ENCODE data around the gene FNDC7.

FNDC7 gene

DNA sequence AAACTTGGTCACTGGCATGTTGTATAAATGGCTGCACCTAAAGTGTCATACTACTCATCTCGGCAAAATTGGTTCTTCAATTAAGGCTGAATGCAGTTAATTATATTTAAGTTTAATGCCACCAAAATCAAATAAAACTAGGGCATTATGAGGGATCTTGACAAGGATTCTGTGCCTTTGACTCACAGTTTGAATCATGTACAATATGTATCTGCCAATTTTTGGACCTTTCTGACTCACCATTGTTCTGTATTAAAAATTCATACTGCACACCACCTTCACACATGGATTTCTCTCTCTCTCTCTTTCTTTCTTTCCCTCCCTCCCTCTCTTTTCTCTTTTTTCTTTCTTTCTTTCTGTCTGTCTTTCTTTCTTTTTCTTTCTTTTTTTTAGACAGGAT, 19.7 kb downstream of the FNDC7 start:
- H3K4me3 ChIP-seq (ENCODE audit: low read depth, low read length) = no peak overlapping the region
- ChIA-PET CTCF (interaction anchor here (0.7 kb wide), 1 partner anchor 9 kb away, joined by 3 read pairs; no protein-coding TSS in a partner anchor), POLR2A (no interaction called here)
- TF ChIP-seq, protein P1, sequence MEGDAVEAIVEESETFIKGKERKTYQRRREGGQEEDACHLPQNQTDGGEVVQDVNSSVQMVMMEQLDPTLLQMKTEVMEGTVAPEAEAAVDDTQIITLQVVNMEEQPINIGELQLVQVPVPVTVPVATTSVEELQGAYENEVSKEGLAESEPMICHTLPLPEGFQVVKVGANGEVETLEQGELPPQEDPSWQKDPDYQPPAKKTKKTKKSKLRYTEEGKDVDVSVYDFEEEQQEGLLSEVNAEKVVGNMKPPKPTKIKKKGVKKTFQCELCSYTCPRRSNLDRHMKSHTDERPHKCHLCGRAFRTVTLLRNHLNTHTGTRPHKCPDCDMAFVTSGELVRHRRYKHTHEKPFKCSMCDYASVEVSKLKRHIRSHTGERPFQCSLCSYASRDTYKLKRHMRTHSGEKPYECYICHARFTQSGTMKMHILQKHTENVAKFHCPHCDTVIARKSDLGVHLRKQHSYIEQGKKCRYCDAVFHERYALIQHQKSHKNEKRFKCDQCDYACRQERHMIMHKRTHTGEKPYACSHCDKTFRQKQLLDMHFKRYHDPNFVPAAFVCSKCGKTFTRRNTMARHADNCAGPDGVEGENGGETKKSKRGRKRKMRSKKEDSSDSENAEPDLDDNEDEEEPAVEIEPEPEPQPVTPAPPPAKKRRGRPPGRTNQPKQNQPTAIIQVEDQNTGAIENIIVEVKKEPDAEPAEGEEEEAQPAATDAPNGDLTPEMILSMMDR (IDR thresholded peaks at IDR 0.05; ENCODE audit: insufficient read depth, low read length, missing control alignments) = no peak
- no peak for DNase-seq (ENCODE audit: low read depth, low spot score)

DNA sequence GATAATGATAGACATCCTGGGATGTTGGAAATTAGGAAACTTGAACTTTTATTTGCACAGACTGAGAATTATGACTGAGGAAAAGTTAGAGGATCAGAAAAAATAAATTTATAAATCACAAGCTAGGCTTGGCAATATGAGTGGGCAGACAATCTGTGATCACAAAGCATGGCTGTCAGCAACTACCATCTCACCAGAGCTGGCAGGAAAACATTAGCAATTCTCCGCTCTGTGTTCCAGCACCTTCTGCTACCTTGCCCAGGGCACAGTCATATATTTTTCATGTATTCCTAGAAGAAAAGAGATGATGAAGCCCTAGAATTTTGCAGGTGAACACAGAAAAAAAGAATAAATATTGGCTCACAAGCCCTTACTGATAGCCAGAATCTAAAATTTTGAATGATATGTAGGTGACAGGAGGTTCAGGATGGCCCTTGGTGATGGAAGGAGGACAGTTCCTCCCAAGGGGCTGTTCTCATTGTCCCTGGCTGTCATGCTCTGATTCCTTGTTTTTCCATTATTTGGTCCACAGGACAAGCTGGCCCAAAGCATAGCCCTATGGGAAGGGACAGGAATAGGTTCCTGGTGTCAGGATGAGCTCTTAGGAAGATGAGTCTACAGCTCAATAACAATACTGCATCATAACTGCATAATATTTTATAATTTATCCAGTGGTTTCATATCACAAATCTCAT, 21.6 kb downstream of the FNDC7 start:
- ChIA-PET POLR2A (no interaction called here), CTCF (interaction anchor here (0.9 to 2.2 kb wide), 4 partner anchors 10 to 20 kb away, joined by 3 to 7 read pairs (median 4); no protein-coding TSS in a partner anchor)
- no peak overlapping the region for H3K4me3 ChIP-seq (ENCODE audit: low read depth, low read length)
- TF ChIP-seq, protein P1 (IDR thresholded peaks at IDR 0.05; ENCODE audit: insufficient read depth, low read length, missing control alignments) = no peak
- DNase-seq (ENCODE audit: low read depth, low spot score) = no peak

DNA sequence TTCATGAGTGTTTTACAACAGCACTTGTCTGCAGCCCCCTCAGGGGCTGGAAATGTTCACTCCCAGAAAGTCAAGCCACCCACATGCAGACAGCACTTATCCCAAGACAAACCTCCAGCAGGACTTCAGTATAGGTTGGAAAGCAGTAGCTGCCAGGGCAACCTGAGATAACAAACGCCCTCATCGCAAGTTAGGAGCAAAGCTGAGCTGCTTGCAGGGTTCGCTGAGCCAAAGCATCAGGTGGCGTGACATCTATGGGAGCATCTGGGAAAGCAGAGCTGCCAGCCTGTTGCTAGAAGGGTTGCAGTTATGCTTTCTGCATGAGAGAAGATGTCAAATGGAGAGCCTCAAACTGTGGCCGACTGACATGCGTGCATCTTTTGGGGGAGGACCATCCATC, 29.5 kb downstream of the FNDC7 start:
- H3K4me3 ChIP-seq (ENCODE audit: low read depth, low read length) = no peak overlapping the region
- TF ChIP-seq, protein P1 (IDR thresholded peaks at IDR 0.05; ENCODE audit: insufficient read depth, low read length, missing control alignments) = no peak
- ChIA-PET POLR2A (interaction anchor here (1.4 kb wide), 1 partner anchor 11 kb away, joined by 3 read pairs; no protein-coding TSS in a partner anchor), CTCF (no interaction called here)
- DNase-seq (ENCODE audit: low read depth, low spot score) = no peak

GRCh38 chr1:108745980-108746381, 33.3 kb downstream of the FNDC7 start:
- CTCF ChIA-PET = interaction anchor here (0.8 to 1.9 kb wide), 7 partner anchors 9 to 94 kb away, joined by 3 to 9 read pairs (median 4); no protein-coding TSS in a partner anchor

GRCh38 chr1:108746382-108747170, 33.9 kb downstream of the FNDC7 start, which contains the start of gene STXBP3:
Gene STXBP3, plus strand, starts transcription at chr1:108746674. Its CDS starts 64 bp downstream, at chr1:108746738.
- peak; percentile 88 for DNase-seq (ENCODE audit: low read depth, low spot score)
- POLR2A ChIA-PET = interaction anchor here (0.6 to 1.0 kb wide), 4 partner anchors 18 to 70 kb away, joined by 3 read pairs; partner anchors contain the start of gene PRPF38B
- CTCF ChIA-PET = interaction anchor here (0.6 to 1.9 kb wide), 5 partner anchors 8 to 185 kb away, joined by 3 to 9 read pairs (median 3); no protein-coding TSS in a partner anchor
- TF ChIP-seq, protein P1 (IDR thresholded peaks at IDR 0.05; ENCODE audit: insufficient read depth, low read length, missing control alignments) = peak; percentile 98
- peak within 1 kb of the TSS; percentile 97 for H3K4me3 ChIP-seq (ENCODE audit: low read depth, low read length)

More at GRCh38 chr1:108745980-108746381, 33.3 kb downstream of the FNDC7 start:
- POLR2A ChIA-PET = no interaction called here
- TF ChIP-seq, protein P1 (IDR thresholded peaks at IDR 0.05; ENCODE audit: insufficient read depth, low read length, missing control alignments) = no peak
- no peak overlapping the region for H3K4me3 ChIP-seq (ENCODE audit: low read depth, low read length)
- DNase-seq (ENCODE audit: low read depth, low spot score) = no peak

All from AG04449 (cell line).